Smooth muscle cell (in vitro differentiated cells): Measurements from ENCODE around the gene SLC25A1. TPM values are rescaled to one million over a fixed set of nuclear protein-coding genes. Genes with fewer than 3 reads are reported as not detected.

Source experiments
- DNase-seq: peaks from one replicate; lab custom pipeline; 2025; ENCODE audit not compliant: unreplicated experiment; lab: John Stamatoyannopoulos, UW
- H2AFZ ChIP-seq: fragments of 200-600 bp; sonication (generic); 2 replicates; pipeline ENCODE4 v1.6.0; 2016; ENCODE audit warnings: antibody characterized with exemption, low read depth, mild to moderate bottlenecking
- H3F3A ChIP-seq: fragments of 200-600 bp; sonication (generic); 2 replicates; pipeline ENCODE4 v1.6.0; 2017; ENCODE audit warnings: antibody characterized with exemption, low read depth
- H3K27ac ChIP-seq: fragments of 200-600 bp; sonication (generic); 2 replicates; pipeline ENCODE4 v1.5.1; 2016; ENCODE audit warnings: low read depth, mild to moderate bottlenecking
- H3K27me3 ChIP-seq: fragments of 200-600 bp; sonication (generic); 2 replicates; pipeline ENCODE4 v1.6.1; 2016; ENCODE audit warnings: low read depth, mild to moderate bottlenecking
- H3K36me3 ChIP-seq: fragments of 200-600 bp; sonication (generic); 2 replicates; pipeline ENCODE4 v1.5.1; 2016; ENCODE audit warnings: low read depth
- H3K4me1 ChIP-seq: fragments of 200-600 bp; sonication (generic); 2 replicates; pipeline ENCODE4 v1.5.1; 2016; ENCODE audit warnings: low read depth
- H3K4me2 ChIP-seq: fragments of 200-600 bp; sonication (generic); 2 replicates; pipeline ENCODE4 v1.6.0; 2016; ENCODE audit warnings: mild to moderate bottlenecking
- H3K4me3 ChIP-seq: fragments of 200-600 bp; sonication (generic); 2 replicates; pipeline ENCODE4 v1.5.1; 2016; ENCODE audit warnings: mild to moderate bottlenecking
- H3K79me2 ChIP-seq: fragments of 200-600 bp; sonication (generic); 2 replicates; pipeline ENCODE4 v1.6.0; 2016; ENCODE audit warnings: low read depth, mild to moderate bottlenecking
- H3K9ac ChIP-seq: fragments of 200-600 bp; sonication (generic); 2 replicates; pipeline ENCODE4 v1.6.0; 2016; ENCODE audit warnings: low read depth
- H3K9me3 ChIP-seq: fragments of 200-600 bp; sonication (generic); replicated peaks from 2 replicates; pipeline ENCODE4 v1.5.1; 2016; ENCODE audit warnings: low read depth
- H4K20me1 ChIP-seq: fragments of 200-600 bp; sonication (generic); 2 replicates; pipeline ENCODE4 v1.6.0; 2016; ENCODE audit warnings: low read depth
- CTCF ChIP-seq: fragments of 200-600 bp; sonication (generic); IDR thresholded peaks from 2 replicates; pipeline ENCODE4 v1.5.1; 2017; ENCODE audit warnings: borderline replicate concordance, mild to moderate bottlenecking, antibody characterized with exemption; ENCODE audit not compliant: insufficient read depth, poor library complexity, severe bottlenecking
- WGBS: methylation state at CpG from one replicate; pipeline ENCODE4 v1.1.7; 2016; ENCODE audit warnings: low lambda C conversion rate; 5-methylcytosine and 5-hydroxymethylcytosine counted together
- polyA plus RNA-seq: library from polyadenylated mRNA; unstranded; fragments of >200 nt; fragmentation: Nextera tagmentation; extraction: Ambion mirVana; gene quantifications from 2 replicates; pipeline ENCODE4 v1.2.1, GENCODE V29; 2016
- total RNA-seq: library from RNA; depleted of rRNA; stranded (reverse); fragments of >200 nt; gene quantifications from 2 replicates; pipeline ENCODE4 v1.2.3, GENCODE V29; 2014

SLC25A1 gene
- total and polyA plus RNA-seq, 2 experiments from 2014 or later: 56.5 to 204 TPM

GRCh38 chr22:19213442-19214077, 35.0 kb upstream of the SLC25A1 start:
- DNase-seq: no peak
- H3K27ac ChIP-seq: no peak overlapping the region
- TF ChIP-seq CTCF: no peak
- no peaks in the 10 kb centered on the region for H3K36me3 ChIP-seq
- WGBS: 67% methylated on average over 9 of the region's 9 CpGs
- H3K4me1 ChIP-seq: no peaks in the 10 kb centered on the region
- no peak overlapping the region for H2AFZ ChIP-seq
- no peaks in the 10 kb centered on the region for H3K79me2 ChIP-seq
- H3F3A ChIP-seq: no peaks in the 10 kb centered on the region
- no peak overlapping the region for H3K4me3 ChIP-seq
- no peak overlapping the region for H3K4me2 ChIP-seq
- no peaks in the 10 kb centered on the region for H3K27me3 ChIP-seq
- H4K20me1 ChIP-seq: no peaks in the 10 kb centered on the region
- no peak overlapping the region for H3K9ac ChIP-seq
- no peaks in the 10 kb centered on the region for H3K9me3 ChIP-seq

GRCh38 chr22:19213001-19213400, 34.5 kb upstream of the SLC25A1 start:
- Histone ChIP-seq H4K20me1 (no peaks in the 10 kb centered on the region), H3K79me2 (no peaks in the 10 kb centered on the region), H3F3A (no peaks in the 10 kb centered on the region), H3K36me3 (no peaks in the 10 kb centered on the region), H3K9ac (no peak overlapping the region), H3K9me3 (no peaks in the 10 kb centered on the region), H3K4me3 (no peak overlapping the region), H3K4me1 (no peaks in the 10 kb centered on the region), H2AFZ (no peak overlapping the region), H3K27ac (no peak overlapping the region), H3K27me3 (no peaks in the 10 kb centered on the region), H3K4me2 (no peak overlapping the region)
- DNase-seq: no peak
- TF ChIP-seq CTCF: no peak
- WGBS: 97% methylated on average over 1 of the region's 1 CpG

GRCh38 chr22:19212302-19212870, 33.9 kb upstream of the SLC25A1 start:
- no peaks in the 10 kb centered on the region for H3K36me3 ChIP-seq
- 95% methylated on average over 1 of the region's 1 CpG for WGBS

More at GRCh38 chr22:19212302-19212870, 33.9 kb upstream of the SLC25A1 start:
- no peak overlapping the region for H3K9ac ChIP-seq
- H3K27me3 ChIP-seq: no peaks in the 10 kb centered on the region
- H3K9me3 ChIP-seq: no peaks in the 10 kb centered on the region
- no peak overlapping the region for H3K4me3 ChIP-seq
- no peaks in the 10 kb centered on the region for H3K4me1 ChIP-seq
- H3K27ac ChIP-seq: no peak overlapping the region
- H2AFZ ChIP-seq: no peak overlapping the region
- no peak overlapping the region for H3K4me2 ChIP-seq
- H3F3A ChIP-seq: no peaks in the 10 kb centered on the region
- no peaks in the 10 kb centered on the region for H3K79me2 ChIP-seq
- H4K20me1 ChIP-seq: no peaks in the 10 kb centered on the region
- TF ChIP-seq CTCF: no peak
- no peak for DNase-seq
